Erythroblast (primary cell): ENCODE data around the gene ATP7A.

ENCODE experiments used
- DNase-seq, 2 experiments: peaks; one replicate each; lab custom pipeline; 2025; lab: John Stamatoyannopoulos, UW
- GATA1 ChIP-seq: IDR thresholded peaks from 2 replicates; pipeline ENCODE4 v1.6.1; 2011; ENCODE audit warnings: low read depth, mild to moderate bottlenecking, control low read depth, low read length, moderate library complexity
- POLR2A ChIP-seq: IDR thresholded peaks from 2 replicates; pipeline ENCODE4 v1.6.1; 2011; ENCODE audit warnings: mild to moderate bottlenecking, low read length

Gene ATP7A

DNA sequence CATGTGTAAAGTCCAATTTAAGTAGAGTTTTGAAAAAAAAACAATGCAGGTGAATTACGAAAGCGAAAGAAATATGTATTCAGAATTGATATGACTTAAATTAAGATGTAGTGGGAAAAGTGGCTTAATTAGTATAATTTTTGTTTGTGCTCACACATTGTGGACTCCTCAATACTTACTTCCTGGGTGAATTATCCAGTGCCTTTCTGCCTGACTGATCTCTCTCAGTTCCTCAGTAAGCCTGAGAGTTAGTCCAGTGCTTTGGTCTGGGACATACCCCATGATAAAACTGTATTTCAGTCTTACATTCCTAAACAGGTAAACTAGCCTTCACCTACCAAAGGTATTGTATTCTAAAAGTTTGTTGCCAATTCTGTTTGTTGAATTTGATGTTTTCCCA is 50.6 kb downstream of the ATP7A start:
- no peak for TF ChIP-seq POLR2A
- no peak for DNase-seq

GRCh38 chrX:77962068-77962902 is 51.8 kb downstream of the ATP7A start:
- TF ChIP-seq GATA1 (no peak), POLR2A (no peak)
- DNase-seq: peak; percentile 0 to 1

DNA sequence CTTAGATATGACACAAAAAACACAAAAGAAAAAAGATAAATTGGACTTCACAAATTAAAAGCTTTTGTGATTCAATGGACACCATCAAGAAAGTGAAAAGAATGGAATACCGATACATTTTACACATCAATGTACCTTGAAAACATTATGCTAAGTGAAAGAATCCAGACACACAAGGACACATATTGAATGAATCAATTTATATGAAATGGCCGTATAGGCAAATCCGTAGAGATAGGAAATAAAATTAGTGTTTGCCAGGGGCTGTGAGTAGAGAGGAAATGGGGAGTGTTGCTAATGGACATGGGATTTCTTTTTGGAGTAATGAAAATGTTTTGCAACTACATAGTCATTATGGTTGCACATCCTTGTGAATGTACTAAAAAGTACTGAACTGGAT is 55.9 kb downstream of the ATP7A start:
- DNase-seq: no peak
- TF ChIP-seq GATA1 (no peak), POLR2A (no peak)

DNA sequence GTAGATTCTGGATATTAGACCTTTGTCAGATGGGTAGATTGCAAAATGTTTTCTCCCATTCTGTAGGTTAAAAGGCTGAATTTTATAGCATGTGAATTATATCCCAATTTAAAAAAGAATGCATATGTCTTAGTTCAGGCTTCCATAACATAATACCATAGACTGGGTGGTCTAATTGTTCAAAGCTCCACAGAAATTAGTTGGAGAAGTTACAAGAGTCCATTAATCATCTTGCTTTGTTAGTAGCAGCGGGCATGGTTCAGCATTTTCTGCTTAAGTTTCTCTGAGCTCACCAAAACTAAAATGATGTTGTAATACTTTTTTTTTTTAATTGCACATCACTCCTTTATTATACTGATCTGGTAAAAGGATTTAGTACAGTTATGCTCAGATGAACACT is 57.1 kb downstream of the ATP7A start:
- DNase-seq: no peak
- TF ChIP-seq POLR2A (no peak), GATA1 (no peak)

GRCh38 chrX:77969538-77969937 is 59.0 kb downstream of the ATP7A start, which contains the start of gene PGAM4:
PGAM4 (minus strand) TSS chrX:77969638; CDS start chrX:77969638, 0 bp downstream.
- no peak for DNase-seq
- TF ChIP-seq POLR2A: no peak
- TF ChIP-seq GATA1: no peak

- no peak for DNase-seq
- TF ChIP-seq GATA1 (no peak), POLR2A (no peak)
These were observed 65.3 kb downstream of the ATP7A start for GRCh38 chrX:77975755-77976154.

DNA sequence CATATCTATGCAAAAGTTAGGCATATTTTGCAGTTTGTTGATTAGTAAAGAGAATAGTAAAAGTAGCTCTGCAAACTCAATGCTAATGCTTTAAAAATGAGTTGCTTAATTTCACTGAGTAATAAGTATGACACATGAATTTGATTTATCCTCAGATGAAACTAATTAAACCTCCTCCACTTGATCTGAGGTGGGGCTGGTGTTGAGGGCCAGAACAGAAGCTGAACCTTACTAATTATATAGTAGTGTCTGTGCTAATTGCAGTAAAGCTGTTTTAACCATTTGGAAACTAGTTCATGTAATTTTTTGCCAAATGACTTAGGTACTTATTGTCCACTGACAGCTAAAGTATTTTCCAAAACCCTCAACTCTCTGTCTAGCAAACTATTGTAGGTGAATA is 66.6 kb downstream of the ATP7A start:
- TF ChIP-seq GATA1 (no peak), POLR2A (no peak)
- DNase-seq: no peak

DNA sequence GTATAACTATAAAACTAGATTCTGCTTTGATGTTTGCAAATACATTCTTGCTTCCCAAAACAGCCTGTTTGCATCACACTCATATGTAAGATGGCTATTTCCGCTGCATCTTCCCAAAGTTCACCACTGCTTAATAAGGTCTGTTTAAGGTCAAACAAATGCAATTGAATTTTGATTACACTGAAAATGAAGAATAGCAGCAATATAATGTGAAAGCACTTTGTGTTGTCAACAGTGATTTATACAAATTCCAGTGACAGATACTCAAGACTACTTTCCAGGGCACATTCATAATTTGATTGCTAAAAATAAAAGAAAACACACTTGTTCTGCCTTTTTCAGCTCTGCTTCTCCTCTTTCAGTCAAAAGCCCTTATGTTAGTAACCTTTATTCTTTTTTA is 67.0 kb downstream of the ATP7A start:
- TF ChIP-seq GATA1 (no peak), POLR2A (no peak)
- DNase-seq: no peak

GRCh38 chrX:77979870-77980269 is 69.4 kb downstream of the ATP7A start:
- no peak for DNase-seq
- TF ChIP-seq GATA1 (no peak), POLR2A (no peak)

DNA sequence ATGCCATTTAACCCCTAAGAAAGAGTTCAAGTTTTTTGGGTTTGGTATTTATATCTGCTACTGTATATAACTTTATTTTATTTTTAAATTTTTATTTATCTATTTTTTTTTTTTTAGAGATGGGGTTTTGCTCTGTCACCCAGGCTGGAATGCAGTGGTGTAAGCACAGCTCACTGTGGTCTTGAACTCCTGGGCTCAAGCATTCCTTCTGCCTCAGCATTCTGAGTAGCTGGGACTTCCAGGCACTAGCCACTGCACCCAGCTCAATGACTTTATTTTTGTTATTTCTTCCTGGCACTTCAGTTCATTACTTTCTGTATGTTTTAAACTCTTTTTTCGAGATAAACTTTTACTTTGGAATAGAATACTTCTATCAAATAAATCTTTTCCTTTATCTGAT is 101.4 kb downstream of the ATP7A start:
- DNase-seq: no peak
- TF ChIP-seq GATA1: no peak
- no peak for TF ChIP-seq POLR2A

DNA sequence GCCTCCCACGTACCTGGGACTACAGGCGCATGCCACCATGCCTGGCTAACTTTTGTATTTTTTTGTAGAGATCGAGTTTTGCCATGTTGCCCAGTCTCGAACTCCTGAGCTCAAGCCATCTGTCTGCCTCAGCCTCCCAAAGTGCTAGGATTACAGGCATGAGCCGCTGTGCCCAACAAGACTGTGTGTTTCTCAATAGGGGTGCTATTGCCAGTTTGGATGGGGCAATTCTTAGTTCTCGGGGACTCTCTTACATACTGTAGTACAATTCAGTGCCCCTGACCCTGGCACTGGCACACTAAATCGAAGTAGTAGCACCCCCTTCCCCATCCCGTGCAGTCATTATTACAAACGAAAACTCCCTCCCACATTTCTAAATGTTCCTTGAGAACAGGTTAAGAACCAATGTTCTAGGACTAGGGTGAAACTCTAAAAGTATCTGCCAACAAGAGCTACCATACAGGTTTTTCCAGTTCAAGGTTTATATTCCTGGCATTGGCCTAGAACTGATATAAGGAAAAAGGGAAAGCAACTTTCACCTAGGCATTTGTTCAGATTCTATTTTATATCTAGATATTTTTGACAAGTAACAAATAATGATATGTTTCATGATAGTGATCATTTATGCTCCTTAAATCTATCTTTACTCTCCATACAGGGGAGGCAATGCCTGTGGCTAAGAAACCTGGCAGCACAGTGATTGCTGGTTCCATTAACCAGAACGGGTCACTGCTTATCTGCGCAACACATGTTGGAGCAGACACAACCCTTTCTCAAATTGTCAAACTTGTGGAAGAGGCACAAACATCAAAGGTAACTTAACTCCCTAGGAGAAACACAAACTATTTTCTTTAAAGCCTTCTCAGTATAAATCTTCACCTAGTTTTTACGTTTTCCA is 109.3 kb downstream of the ATP7A start:
- peak; percentile 0 to 15 for DNase-seq
- no peak for TF ChIP-seq POLR2A
- TF ChIP-seq GATA1: no peak

DNA sequence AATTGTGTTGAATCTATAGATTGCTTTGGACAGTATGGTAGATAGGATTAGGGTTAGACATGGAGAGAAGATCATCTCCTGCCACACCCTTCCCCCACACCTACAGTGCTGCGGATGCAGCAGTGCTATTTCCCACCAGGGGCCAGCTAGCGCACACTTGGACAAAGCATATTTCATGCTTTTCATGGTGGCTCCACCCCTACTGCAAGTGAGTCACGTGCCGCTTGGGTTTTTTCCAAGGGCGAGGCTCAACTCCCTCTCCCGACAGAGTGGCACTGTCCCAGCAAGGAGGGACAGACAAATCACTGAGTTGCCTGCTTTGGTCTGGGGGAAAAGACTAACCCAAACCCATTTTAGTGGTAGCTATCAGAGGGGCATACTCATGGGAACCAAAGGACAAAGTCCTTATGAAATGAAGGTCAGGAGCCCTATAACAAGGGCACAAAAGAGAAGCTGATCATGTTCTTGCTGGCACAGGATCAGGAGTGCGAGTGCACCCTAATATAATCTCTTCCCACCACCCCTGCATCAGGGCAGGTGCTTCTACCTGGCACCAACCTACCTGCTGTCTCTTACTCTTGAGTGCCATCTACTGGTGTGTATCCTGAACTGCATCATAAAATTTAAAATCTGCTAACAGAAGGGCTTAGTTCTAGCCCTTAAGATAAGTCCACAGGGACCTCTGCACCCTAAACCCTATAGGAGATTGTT is 114.0 kb downstream of the ATP7A start:
- peak; percentile 55 to 66 for DNase-seq
- TF ChIP-seq POLR2A: no peak
- no peak for TF ChIP-seq GATA1

- TF ChIP-seq GATA1 (no peak), POLR2A (no peak)
These were observed 117.3 kb downstream of the ATP7A start for GRCh38 chrX:78027798-78028197.

GRCh38 chrX:78029663-78030062 is 119.2 kb downstream of the ATP7A start:
- no peak for TF ChIP-seq GATA1
- TF ChIP-seq POLR2A: no peak
- DNase-seq: peak; percentile 41 to 59

More at GRCh38 chrX:78027798-78028197, 117.3 kb downstream of the ATP7A start:
- no peak for DNase-seq
